B cell (primary cell): Measurements from ENCODE around the gene TBC1D12. TPM values are rescaled to one million over a fixed set of nuclear protein-coding genes. Genes with fewer than 3 reads are reported as not detected.
A peak's percentile ranks its signal among the peaks of the same experiment; 100 is the strongest.

ENCODE experiments used
- ATAC-seq: fragments of 200-7000 bp; cut with Tn5 transposase; one replicate; pipeline ENCODE4 v1.10.0; 2021; ENCODE audit warnings: low read depth, mild to moderate bottlenecking, moderate number of reproducible peaks, moderate library complexity
- CTCF ChIA-PET: fragments of 350-600 bp; sonication (Branson Sonifier 250); formaldehyde crosslinking; loops from one replicate; lab custom pipeline; 2021; ENCODE audit warnings: antibody characterized with exemption, inconsistent platforms; lab: Charles Lee
- POLR2A ChIA-PET: fragments of 350-600 bp; sonication (Branson Sonifier 250); formaldehyde crosslinking; loops from one replicate; lab custom pipeline; 2021; ENCODE audit warnings: antibody characterized with exemption; lab: Charles Lee
- DNase-seq: peaks from one replicate; pipeline ENCODE4 v3.0.0; 2013
- H2AFZ ChIP-seq: 2 replicates; pipeline ENCODE4 v1.6.1; 2012; ENCODE audit warnings: mild to moderate bottlenecking, low read depth, low read length; ENCODE audit not compliant: insufficient read depth, poor library complexity, severe bottlenecking
- H3K27ac ChIP-seq, 2 donors: 1 replicate in 1 of 2; 2 replicates in 1 of 2; pipeline ENCODE4 v1.5.1; 2012 to 2013; ENCODE audit warnings: low read length in 2 of 2, mild to moderate bottlenecking in 2 of 2, moderate library complexity in 1 of 2
- H3K27me3 ChIP-seq, 4 experiments: fragments of 200-600 bp in 1 of 4; sonication (generic) in 1 of 4; replicated peaks in 1 of 4; 1 replicate in 2 of 4; 2 replicates in 2 of 4; pipeline versions ENCODE4 v1.6.1 to v1.7.0; 2013 to 2016; ENCODE audit warnings: low read length in 3 of 4, mild to moderate bottlenecking in 2 of 4, mixed read lengths in 1 of 4, moderate library complexity in 1 of 4; ENCODE audit not compliant: insufficient read depth in 4 of 4, control insufficient read depth in 3 of 4; ENCODE audit errors: control extremely low read depth in 1 of 4
- H3K36me3 ChIP-seq, 2 experiments: replicated peaks in 1 of 2; 1 replicate in 1 of 2; 2 replicates in 1 of 2; pipeline versions ENCODE4 v1.6.1 to v1.7.1; 2013; ENCODE audit warnings: low read length in 1 of 2; ENCODE audit not compliant: insufficient read depth in 2 of 2, control insufficient read depth in 1 of 2; ENCODE audit errors: control extremely low read depth in 1 of 2, extremely low read depth in 1 of 2
- H3K4me1 ChIP-seq, 2 donors: fragments of 200-600 bp in 1 of 2; sonication (generic) in 1 of 2; 1 replicate in 1 of 2; 2 replicates in 1 of 2; pipeline versions ENCODE4 v1.5.1 to v1.6.1; 2013 to 2017; ENCODE audit warnings: low read length in 2 of 2; ENCODE audit not compliant: control insufficient read depth in 2 of 2, insufficient read depth in 2 of 2
- H3K4me2 ChIP-seq: replicated peaks from 2 replicates; pipeline ENCODE3; 2012; ENCODE audit warnings: mild to moderate bottlenecking, low read depth, low read length; ENCODE audit not compliant: poor library complexity, severe bottlenecking
- H3K4me3 ChIP-seq, 5 experiments: fragments of 200-600 bp in 1 of 5; sonication (generic) in 1 of 5; 1 replicate in 3 of 5; 2 replicates in 2 of 5; pipeline versions ENCODE4 v1.5.1 to v1.7.0; 2011 to 2016; ENCODE audit warnings: low read length in 4 of 5, mild to moderate bottlenecking in 4 of 5, low read depth in 2 of 5, control low read depth in 1 of 5, moderate library complexity in 1 of 5; ENCODE audit not compliant: insufficient read depth in 1 of 5; ENCODE audit errors: control extremely low read depth in 1 of 5, extremely low read depth in 1 of 5
- H3K79me2 ChIP-seq: fragments of 200-600 bp; sonication (generic); one replicate; pipeline ENCODE4 v1.6.0; 2016; ENCODE audit warnings: low read length; ENCODE audit not compliant: control insufficient read depth, insufficient read depth
- H3K9ac ChIP-seq: fragments of 200-600 bp; sonication (generic); 2 replicates; pipeline ENCODE4 v1.6.1; 2017; ENCODE audit warnings: mild to moderate bottlenecking, low read length, moderate library complexity
- H3K9me3 ChIP-seq, 3 donors: one replicate each; pipeline versions ENCODE4 v1.6.1 to v1.7.1; 2013; ENCODE audit warnings: low read length in 2 of 3; ENCODE audit not compliant: control insufficient read depth in 2 of 3, insufficient read depth in 1 of 3; ENCODE audit errors: control extremely low read depth in 1 of 3
- H4K20me1 ChIP-seq: 2 replicates; pipeline ENCODE4 v1.6.0; 2012; ENCODE audit warnings: mild to moderate bottlenecking, low read length; ENCODE audit not compliant: insufficient read depth, control insufficient read depth, poor library complexity, severe bottlenecking
- H3K27ac Mint-ChIP-seq: one replicate; pipeline ENCODE4 v1.8.0; 2021; ENCODE audit warnings: mixed read lengths
- H3K27me3 Mint-ChIP-seq: one replicate; pipeline ENCODE4 v1.8.0; 2021; ENCODE audit warnings: mixed read lengths
- H3K4me1 Mint-ChIP-seq: one replicate; pipeline ENCODE4 v1.8.0; 2021; ENCODE audit warnings: mixed read lengths
- H3K4me3 Mint-ChIP-seq: one replicate; pipeline ENCODE4 v1.8.0; 2021; ENCODE audit warnings: mixed read lengths
- H3K9me3 Mint-ChIP-seq: one replicate; pipeline ENCODE4 v1.8.0; 2022; ENCODE audit warnings: mixed read lengths; ENCODE audit not compliant: insufficient read depth
- EZH2 ChIP-seq: IDR thresholded peaks from 2 replicates; pipeline ENCODE4 v1.6.1; 2012; ENCODE audit warnings: borderline replicate concordance, low read depth, mild to moderate bottlenecking, moderate library complexity, low read length; ENCODE audit not compliant: insufficient read depth, poor library complexity, severe bottlenecking
- WGBS: methylation state at CpG from one replicate; pipeline ENCODE4 v1.1.5; 2013; ENCODE audit warnings: missing lambda C conversion rate; ENCODE audit not compliant: insufficient coverage; 5-methylcytosine and 5-hydroxymethylcytosine counted together
- intact Hi-C: fragments of 100-400 bp; cut with micrococcal nuclease; formaldehyde crosslinking; loops from one replicate; pipeline ENCODE4 v1.10.0; 2022
- polyA plus RNA-seq: library from polyadenylated mRNA; depleted of rRNA; stranded (reverse); fragments of >200 nt; gene quantifications from 2 replicates; pipeline ENCODE4 v1.2.3, GENCODE V29; 2012
- total RNA-seq, 2 donors: library from RNA; stranded (reverse); fragments of 120-200 nt in 1 of 2; gene quantifications; 1 replicate in 1 of 2; 2 replicates in 1 of 2; pipeline versions ENCODE4 v1.2.3 to v1.2.4, GENCODE V29; 2013 to 2022
- TF ChIP-seq, protein P1 (sequence below): fragments of 200-600 bp; IDR thresholded peaks from one replicate; pipeline ENCODE4 v1.8.0; 2022; ENCODE audit warnings: antibody characterized with exemption, mild to moderate bottlenecking

TBC1D12 gene
- total and polyA plus RNA-seq, 2 donors (not counting 1 experiment from before 2014, with no cell fraction given), result 3.1 to 9.3 TPM

DNA sequence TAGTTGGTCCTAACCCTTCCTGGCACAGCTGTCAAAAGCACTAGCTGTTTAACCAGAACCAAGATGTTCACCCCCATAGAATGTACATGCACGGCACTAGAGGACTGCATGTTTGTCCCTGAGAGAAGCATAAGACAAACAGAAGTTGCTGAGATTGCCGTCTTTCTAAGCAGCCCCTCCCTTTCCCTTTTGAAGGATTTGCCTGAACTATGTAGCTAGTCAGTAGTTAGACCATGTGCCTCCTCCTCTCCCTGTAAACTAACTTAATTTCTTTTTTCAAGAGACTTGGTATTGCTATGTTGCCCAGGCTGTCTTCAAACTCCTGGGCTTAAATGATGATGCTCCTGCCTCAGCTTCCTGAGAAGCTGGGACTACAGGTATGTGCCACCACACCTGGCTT, 40.7 kb downstream of the TBC1D12 start:
- TF ChIP-seq EZH2, result no peak
- TF ChIP-seq, protein P1, sequence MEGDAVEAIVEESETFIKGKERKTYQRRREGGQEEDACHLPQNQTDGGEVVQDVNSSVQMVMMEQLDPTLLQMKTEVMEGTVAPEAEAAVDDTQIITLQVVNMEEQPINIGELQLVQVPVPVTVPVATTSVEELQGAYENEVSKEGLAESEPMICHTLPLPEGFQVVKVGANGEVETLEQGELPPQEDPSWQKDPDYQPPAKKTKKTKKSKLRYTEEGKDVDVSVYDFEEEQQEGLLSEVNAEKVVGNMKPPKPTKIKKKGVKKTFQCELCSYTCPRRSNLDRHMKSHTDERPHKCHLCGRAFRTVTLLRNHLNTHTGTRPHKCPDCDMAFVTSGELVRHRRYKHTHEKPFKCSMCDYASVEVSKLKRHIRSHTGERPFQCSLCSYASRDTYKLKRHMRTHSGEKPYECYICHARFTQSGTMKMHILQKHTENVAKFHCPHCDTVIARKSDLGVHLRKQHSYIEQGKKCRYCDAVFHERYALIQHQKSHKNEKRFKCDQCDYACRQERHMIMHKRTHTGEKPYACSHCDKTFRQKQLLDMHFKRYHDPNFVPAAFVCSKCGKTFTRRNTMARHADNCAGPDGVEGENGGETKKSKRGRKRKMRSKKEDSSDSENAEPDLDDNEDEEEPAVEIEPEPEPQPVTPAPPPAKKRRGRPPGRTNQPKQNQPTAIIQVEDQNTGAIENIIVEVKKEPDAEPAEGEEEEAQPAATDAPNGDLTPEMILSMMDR, result no peak
- intact Hi-C loops, result no loop called here
- ATAC-seq (no peak), DNase-seq (peak; percentile 4)
- Histone ChIP-seq H3K4me1 (no peaks in the 10 kb centered on the region), H3K4me3 (no peak overlapping the region), H4K20me1 (no peaks in the 10 kb centered on the region), H3K79me2 (no peaks in the 10 kb centered on the region), H3K4me2 (no peak overlapping the region), H3K27ac (no peak overlapping the region), H2AFZ (no peak overlapping the region), H3K9ac (no peak overlapping the region), H3K36me3 (no peaks in the 10 kb centered on the region), H3K9me3 (peaks cover 0 to 5% (median 0%) of the 10 kb centered on the region in 3 donors), H3K27me3 (no peaks in the 10 kb centered on the region)
- Mint-ChIP-seq H3K9me3 (no peaks in the 10 kb centered on the region), H3K4me3 (no peak overlapping the region), H3K4me1 (peaks cover 2% of the 10 kb centered on the region), H3K27me3 (no peaks in the 10 kb centered on the region), H3K27ac (no peak overlapping the region)
- CTCF ChIA-PET, result interaction anchor here (1.2 to 5.5 kb wide), 11 partner anchors 12 to 886 kb away, joined by 3 to 48 read pairs (median 6); no protein-coding TSS in a partner anchor
- POLR2A ChIA-PET, result no interaction called here
- WGBS, result 100% methylated on average over 1 of the region's 2 CpGs

DNA sequence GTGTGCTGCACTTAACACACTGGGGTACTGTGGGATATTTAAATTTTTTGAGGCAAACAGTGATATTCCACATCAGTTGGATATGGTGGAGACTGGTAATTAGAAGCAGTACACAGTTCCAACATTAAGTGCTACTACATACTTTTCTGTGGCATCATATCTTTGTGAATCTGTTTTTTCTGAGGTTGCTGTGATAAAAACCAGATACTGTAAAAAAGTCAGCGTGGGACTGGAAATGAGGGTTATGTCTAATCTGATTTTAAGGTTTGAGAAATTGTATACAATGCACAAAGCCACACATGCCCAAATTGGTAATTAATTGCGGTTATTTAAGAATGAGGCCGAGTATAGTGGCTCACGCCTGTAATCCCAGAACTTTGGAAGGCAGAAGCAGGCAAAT, 41.2 kb downstream of the TBC1D12 start:
- H3K4me3 Mint-ChIP-seq, result no peak overlapping the region
- no peaks in the 10 kb centered on the region for H3K36me3 ChIP-seq
- H3K9ac ChIP-seq, result no peak overlapping the region
- POLR2A ChIA-PET, result no interaction called here
- H3K4me1 Mint-ChIP-seq, result peaks cover 2% of the 10 kb centered on the region
- peaks cover 0 to 5% (median 0%) of the 10 kb centered on the region in 3 donors for H3K9me3 ChIP-seq
- no peaks in the 10 kb centered on the region for H3K9me3 Mint-ChIP-seq
- H2AFZ ChIP-seq, result no peak overlapping the region
- H3K4me3 ChIP-seq, result no peak overlapping the region
- no peaks in the 10 kb centered on the region for H3K27me3 Mint-ChIP-seq
- H3K27ac ChIP-seq, result no peak overlapping the region
- no peaks in the 10 kb centered on the region for H3K4me1 ChIP-seq
- no peaks in the 10 kb centered on the region for H3K79me2 ChIP-seq
- no peaks in the 10 kb centered on the region for H3K27me3 ChIP-seq
- CTCF ChIA-PET, result interaction anchor here (0.6 to 5.5 kb wide), 41 partner anchors 9 to 887 kb away, joined by 3 to 48 read pairs (median 5); partner anchors contain the start of genes NOC3L and TBC1D12
- intact Hi-C loops, result no loop called here
- ATAC-seq, result no peak
- no peaks in the 10 kb centered on the region for H4K20me1 ChIP-seq
- DNase-seq, result no peak
- no peak overlapping the region for H3K27ac Mint-ChIP-seq
- TF ChIP-seq EZH2, result no peak
- H3K4me2 ChIP-seq, result no peak overlapping the region
- 95% methylated on average over 3 of the region's 4 CpGs for WGBS
